Uterus (tissue), 2 donors: Measurements from ENCODE around the gene MSL2.
"Not testable (repeated sequence)": the region's sequence is repeated elsewhere in the genome, so short reads cannot be mapped to it uniquely, and the experiment has no call there.

ENCODE experiments used
- POLR2A ChIP-seq, 2 donors: fragments of 450-650 bp; IDR thresholded peaks; one replicate each; pipeline ENCODE4 v1.6.1; 2016; ENCODE audit warnings: antibody characterized with exemption in 2 of 2, mild to moderate bottlenecking in 1 of 2, moderate library complexity in 1 of 2
- TF ChIP-seq, protein P1 (sequence below), 4 experiments: fragments of 200-600 bp in 2 of 4; fragments of 450-650 bp in 2 of 4; sonication (generic) in 2 of 4; IDR thresholded peaks; one replicate each; pipeline ENCODE4 v1.5.1; 2016 to 2019; ENCODE audit warnings: antibody characterized with exemption in 4 of 4, mild to moderate bottlenecking in 2 of 4, moderate library complexity in 1 of 4

DNA sequence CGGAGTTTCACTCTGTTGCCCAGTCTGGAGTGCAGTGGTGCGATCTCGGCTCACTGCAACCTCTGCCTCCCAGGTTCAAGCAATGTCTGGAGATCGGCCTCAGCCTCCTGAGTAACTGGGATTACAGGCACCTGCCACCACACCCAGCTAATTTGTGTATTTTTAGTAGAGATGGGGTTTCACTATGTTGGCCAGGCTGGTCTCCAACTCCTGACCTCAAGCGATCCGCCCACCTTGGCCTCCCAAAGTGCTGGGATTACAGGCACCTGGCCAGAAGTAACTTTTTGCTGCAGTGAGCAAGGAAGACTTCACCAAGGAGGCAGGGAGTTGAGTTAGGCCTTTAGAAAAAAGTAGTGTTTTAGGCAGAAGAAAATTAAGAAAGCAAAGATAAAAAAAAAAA lies 3.9 kb downstream of the MSL2 start:
- TF ChIP-seq, protein P1, sequence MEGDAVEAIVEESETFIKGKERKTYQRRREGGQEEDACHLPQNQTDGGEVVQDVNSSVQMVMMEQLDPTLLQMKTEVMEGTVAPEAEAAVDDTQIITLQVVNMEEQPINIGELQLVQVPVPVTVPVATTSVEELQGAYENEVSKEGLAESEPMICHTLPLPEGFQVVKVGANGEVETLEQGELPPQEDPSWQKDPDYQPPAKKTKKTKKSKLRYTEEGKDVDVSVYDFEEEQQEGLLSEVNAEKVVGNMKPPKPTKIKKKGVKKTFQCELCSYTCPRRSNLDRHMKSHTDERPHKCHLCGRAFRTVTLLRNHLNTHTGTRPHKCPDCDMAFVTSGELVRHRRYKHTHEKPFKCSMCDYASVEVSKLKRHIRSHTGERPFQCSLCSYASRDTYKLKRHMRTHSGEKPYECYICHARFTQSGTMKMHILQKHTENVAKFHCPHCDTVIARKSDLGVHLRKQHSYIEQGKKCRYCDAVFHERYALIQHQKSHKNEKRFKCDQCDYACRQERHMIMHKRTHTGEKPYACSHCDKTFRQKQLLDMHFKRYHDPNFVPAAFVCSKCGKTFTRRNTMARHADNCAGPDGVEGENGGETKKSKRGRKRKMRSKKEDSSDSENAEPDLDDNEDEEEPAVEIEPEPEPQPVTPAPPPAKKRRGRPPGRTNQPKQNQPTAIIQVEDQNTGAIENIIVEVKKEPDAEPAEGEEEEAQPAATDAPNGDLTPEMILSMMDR (IDR thresholded peaks at IDR 0.05), result not testable (repeated sequence)
- TF ChIP-seq POLR2A (IDR thresholded peaks at IDR 0.05), result not testable (repeated sequence)
